ENCODE measurements around the gene CALML5.

- TF ChIP-seq ATF6 (CRISPR knock-in tag; IDR thresholded peaks at IDR 0.05) (no peak), MAX (CRISPR knock-in tag; IDR thresholded peaks at IDR 0.05) (no peak), ESRRA (CRISPR knock-in tag; IDR thresholded peaks at IDR 0.05; ENCODE audit: borderline replicate concordance) (no peak), CTCF (IDR thresholded peaks at IDR 0.05) (no peak), PREB (CRISPR knock-in tag; IDR thresholded peaks at IDR 0.05; ENCODE audit: borderline replicate concordance) (no peak), E2F4 (CRISPR knock-in tag; IDR thresholded peaks at IDR 0.05; ENCODE audit: borderline replicate concordance, low read depth) (no peak), JAZF1 (CRISPR knock-in tag; IDR thresholded peaks at IDR 0.05) (no peak), ZNF138 (CRISPR knock-in tag; conservative IDR thresholded peaks at IDR 0.05) (no peak)
These were observed 8.5 kb downstream of the CALML5 start for GRCh38 chr10:5490698-5491464.

Measured in WTC11 (cell line).